CD14-positive monocyte (primary cell): ENCODE measurements around the gene SNX21. TPM values are rescaled to one million over a fixed set of nuclear protein-coding genes. Genes with fewer than 3 reads are reported as not detected.

ENCODE experiments used
- DNase-seq, 3 donors: peaks; one replicate each; pipeline ENCODE4 v3.0.0-alpha.2; 2011 to 2022
- H2AFZ ChIP-seq: 2 replicates; pipeline ENCODE4 v1.6.0; 2012; ENCODE audit warnings: mild to moderate bottlenecking, low read depth, low read length, inconsistent platforms; ENCODE audit not compliant: insufficient read depth, poor library complexity, severe bottlenecking
- H3K27ac ChIP-seq, 2 donors: 1 replicate in 1 of 2; 2 replicates in 1 of 2; pipeline ENCODE4 v1.5.1; 2012 to 2013; ENCODE audit warnings: low read length in 2 of 2, control low read depth in 1 of 2, inconsistent platforms in 1 of 2, low read depth in 1 of 2, mild to moderate bottlenecking in 1 of 2
- H3K27me3 ChIP-seq, 2 donors: one replicate each; pipeline versions ENCODE4 v1.6.0 to v1.6.1; 2011 to 2013; ENCODE audit warnings: low read length in 2 of 2; ENCODE audit not compliant: control insufficient read depth in 2 of 2, insufficient read depth in 2 of 2
- H3K36me3 ChIP-seq, 2 donors: replicated peaks in 1 of 2; 1 replicate in 1 of 2; 2 replicates in 1 of 2; pipeline versions ENCODE4 v1.5.1 to v1.6.1; 2012 to 2013; ENCODE audit warnings: low read length in 2 of 2, control low read depth in 1 of 2, inconsistent platforms in 1 of 2, mild to moderate bottlenecking in 1 of 2; ENCODE audit not compliant: insufficient read depth in 2 of 2, control insufficient read depth in 1 of 2
- H3K4me1 ChIP-seq, 2 donors: 1 replicate in 1 of 2; 2 replicates in 1 of 2; pipeline versions ENCODE4 v1.5.1 to v1.6.1; 2012 to 2013; ENCODE audit warnings: low read length in 2 of 2, control low read depth in 1 of 2, inconsistent platforms in 1 of 2, mild to moderate bottlenecking in 1 of 2, moderate library complexity in 1 of 2; ENCODE audit not compliant: insufficient read depth in 2 of 2, control insufficient read depth in 1 of 2
- H3K4me2 ChIP-seq: replicated peaks from 2 replicates; pipeline ENCODE3; 2012; ENCODE audit warnings: low read length, moderate library complexity, mild to moderate bottlenecking; ENCODE audit not compliant: poor library complexity, severe bottlenecking; ENCODE audit errors: extremely low read depth
- H3K4me3 ChIP-seq, 3 experiments: fragments of 200-600 bp in 1 of 3; sonication (generic) in 1 of 3; replicated peaks in 1 of 3; 1 replicate in 2 of 3; 2 replicates in 1 of 3; pipeline ENCODE4 v1.5.1; 2011 to 2013; ENCODE audit warnings: low read length in 3 of 3, mild to moderate bottlenecking in 3 of 3, control low read depth in 2 of 3, low read depth in 2 of 3, inconsistent platforms in 1 of 3, moderate library complexity in 1 of 3
- H3K79me2 ChIP-seq: 2 replicates; pipeline ENCODE4 v1.6.0; 2012; ENCODE audit warnings: mild to moderate bottlenecking, control low read depth, inconsistent platforms, low read length, moderate library complexity; ENCODE audit not compliant: insufficient read depth
- H3K9ac ChIP-seq: 2 replicates; pipeline ENCODE4 v1.6.0; 2017; ENCODE audit warnings: low read length, mild to moderate bottlenecking; ENCODE audit not compliant: insufficient read depth, poor library complexity, severe bottlenecking
- H3K9me3 ChIP-seq, 2 donors: replicated peaks in 1 of 2; 1 replicate in 1 of 2; 2 replicates in 1 of 2; pipeline versions ENCODE4 v1.5.1 to v1.6.1; 2012 to 2013; ENCODE audit warnings: low read length in 2 of 2, control low read depth in 1 of 2; ENCODE audit not compliant: control insufficient read depth in 1 of 2, insufficient read depth in 1 of 2
- H4K20me1 ChIP-seq: 2 replicates; pipeline ENCODE4 v1.6.0; 2012; ENCODE audit warnings: mild to moderate bottlenecking, low read length, control low read depth, moderate library complexity; ENCODE audit not compliant: insufficient read depth
- H3K27ac Mint-ChIP-seq, 7 donors: one replicate each; pipeline ENCODE4 v1.8.0; 2020; ENCODE audit warnings: mild to moderate bottlenecking in 7 of 7, mixed read lengths in 7 of 7, moderate library complexity in 6 of 7, inconsistent platforms in 2 of 7
- H3K27me3 Mint-ChIP-seq, 3 donors: one replicate each; pipeline ENCODE4 v1.8.0; 2021 to 2022; ENCODE audit warnings: low read depth in 3 of 3, mild to moderate bottlenecking in 3 of 3, mixed read lengths in 3 of 3, moderate library complexity in 3 of 3, inconsistent platforms in 1 of 3
- H3K36me3 Mint-ChIP-seq, 2 donors: one replicate each; pipeline ENCODE4 v1.8.0; 2020; ENCODE audit warnings: mixed read lengths in 2 of 2, inconsistent platforms in 1 of 2, mild to moderate bottlenecking in 1 of 2
- H3K4me1 Mint-ChIP-seq: one replicate; pipeline ENCODE4 v1.8.0; 2020; ENCODE audit warnings: mild to moderate bottlenecking, mixed read lengths
- H3K4me3 Mint-ChIP-seq, 2 donors: one replicate each; pipeline ENCODE4 v1.8.0; 2020; ENCODE audit warnings: mild to moderate bottlenecking in 2 of 2, mixed read lengths in 2 of 2, moderate library complexity in 1 of 2
- H3K9me3 Mint-ChIP-seq, 7 donors: one replicate each; pipeline ENCODE4 v1.8.0; 2020 to 2022; ENCODE audit warnings: mixed read lengths in 7 of 7, mild to moderate bottlenecking in 6 of 7, moderate library complexity in 6 of 7, inconsistent platforms in 2 of 7
- CTCF ChIP-seq: fragments of 200-600 bp; IDR thresholded peaks from one replicate; pipeline ENCODE4 v1.8.0; 2022; ENCODE audit warnings: antibody characterized with exemption, mild to moderate bottlenecking
- WGBS: methylation state at CpG from one replicate; pipeline ENCODE4 v1.1.5; 2013; ENCODE audit warnings: missing lambda C conversion rate; ENCODE audit not compliant: insufficient coverage; 5-methylcytosine and 5-hydroxymethylcytosine counted together
- intact Hi-C, 2 donors: fragments of 100-400 bp; cut with micrococcal nuclease; formaldehyde crosslinking; loops; one replicate each; pipeline versions ENCODE4 v1.15.0 to v1.15.1; 2023
- polyA plus RNA-seq, 3 donors: library from polyadenylated mRNA; depleted of rRNA in 1 of 3; unstranded in 2 of 3; stranded (reverse) in 1 of 3; fragments of 300-500 nt in 2 of 3; fragments of >200 nt in 1 of 3; fragmentation: Illumina TruSeq in 2 of 3; gene quantifications; 1 replicate in 2 of 3; 2 replicates in 1 of 3; pipeline ENCODE4 v1.2.3, GENCODE V29; 2012 to 2021

The SNX21 gene
- polyA plus RNA-seq, 3 donors, result 11.2 to 16.9 (median 12.7) TPM

GRCh38 chr20:45842169-45842812 is 8.7 kb downstream of the SNX21 start:
- H3K4me1 ChIP-seq, result peaks cover 12 to 14% of the 10 kb centered on the region in 2 donors
- peaks cover 62 to 90% of the 10 kb centered on the region in 2 donors for H3K36me3 ChIP-seq
- no peak overlapping the region for H2AFZ ChIP-seq
- intact Hi-C loops, result no loop called here
- Mint-ChIP-seq H3K4me1 (peaks cover 17% of the 10 kb centered on the region), H3K36me3 (peaks cover 53 to 97% of the 10 kb centered on the region in 2 donors), H3K27ac (peak overlapping the region; percentile 49 to 86 (median 80)), H3K9me3 (no peaks in the 10 kb centered on the region), H3K27me3 (no peaks in the 10 kb centered on the region), H3K4me3 (no peak overlapping the region)
- H3K4me3 ChIP-seq, result no peak overlapping the region
- H3K27me3 ChIP-seq, result no peaks in the 10 kb centered on the region
- WGBS, result 3% methylated on average over 3 of the region's 5 CpGs
- peaks cover 32% of the 10 kb centered on the region for H4K20me1 ChIP-seq
- H3K27ac ChIP-seq, result peak overlapping the region; percentile 46 to 71
- H3K79me2 ChIP-seq, result no peaks in the 10 kb centered on the region
- peak in 2 of 3 donors; percentile 30 to 31 for DNase-seq
- TF ChIP-seq CTCF, result no peak
- no peak overlapping the region for H3K9ac ChIP-seq
- H3K9me3 ChIP-seq, result no peaks in the 10 kb centered on the region
- no peak overlapping the region for H3K4me2 ChIP-seq

- peaks cover 59 to 95% of the 10 kb centered on the region in 2 donors for H3K36me3 Mint-ChIP-seq
- no peak for DNase-seq
- Histone ChIP-seq H3K27ac (no peak overlapping the region), H3K4me3 (no peak overlapping the region), H2AFZ (no peak overlapping the region), H3K79me2 (peaks cover 1% of the 10 kb centered on the region), H3K4me1 (peaks cover 12 to 14% of the 10 kb centered on the region in 2 donors), H4K20me1 (peaks cover 31% of the 10 kb centered on the region), H3K36me3 (peaks cover 71 to 88% of the 10 kb centered on the region in 2 donors), H3K9ac (no peak overlapping the region), H3K4me2 (no peak overlapping the region), H3K9me3 (no peaks in the 10 kb centered on the region), H3K27me3 (no peaks in the 10 kb centered on the region)
- intact Hi-C loops, result no loop called here
- no peaks in the 10 kb centered on the region for H3K27me3 Mint-ChIP-seq
- TF ChIP-seq CTCF, result no peak
- peak overlapping the region in 3 of 7 donors; percentile 27 to 75 (median 42) for H3K27ac Mint-ChIP-seq
- 97% methylated on average over 11 of the region's 14 CpGs for WGBS
- no peaks in the 10 kb centered on the region for H3K9me3 Mint-ChIP-seq
- H3K4me3 Mint-ChIP-seq, result no peak overlapping the region
- H3K4me1 Mint-ChIP-seq, result peaks cover 17% of the 10 kb centered on the region
These were observed 9.9 kb downstream of the SNX21 start for GRCh38 chr20:45843506-45843905.
